ENCODE measurements around the gene GABARAPL1.

The GABARAPL1 gene

DNA sequence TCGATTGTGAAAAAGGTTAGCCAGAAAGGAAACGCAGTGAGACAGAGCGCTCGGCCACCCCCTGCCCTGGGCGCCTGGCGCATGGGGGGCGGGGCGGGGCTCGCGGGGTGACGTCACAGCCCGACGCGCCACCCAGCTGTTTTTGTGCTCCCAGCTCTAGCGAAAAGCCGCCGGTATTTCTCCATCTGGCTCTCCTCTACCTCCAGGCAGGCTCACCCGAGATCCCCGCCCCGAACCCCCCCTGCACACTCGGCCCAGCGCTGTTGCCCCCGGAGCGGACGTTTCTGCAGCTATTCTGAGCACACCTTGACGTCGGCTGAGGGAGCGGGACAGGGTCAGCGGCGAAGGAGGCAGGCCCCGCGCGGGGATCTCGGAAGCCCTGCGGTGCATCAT is at the start of gene GABARAPL1:
Gene GABARAPL1, plus strand, starts transcription at position 139 of the 393 bp plus-strand sequence. Its CDS starts 253 bp downstream, at position 392.
- peaks cover 15% of the 10 kb centered on the region for H3K27me3 ChIP-seq (ENCODE audit: control insufficient read depth, insufficient read depth, low read length)
- H3K4me1 ChIP-seq (ENCODE audit: control insufficient read depth, low read depth, low read length): peaks cover 20% of the 10 kb centered on the region
- peak within 1 kb of the TSS; percentile 84 for H3K9ac ChIP-seq (ENCODE audit: low read length)
- H3K27ac ChIP-seq (ENCODE audit: low read length): peak within 1 kb of the TSS; percentile 91
- peak within 1 kb of the TSS; percentile 95 for H3K4me3 ChIP-seq (ENCODE audit: low read length)
- H3K9me3 ChIP-seq (ENCODE audit: control insufficient read depth, low read depth, low read length): no peaks in the 10 kb centered on the region
- no peaks in the 10 kb centered on the region for H3K36me3 ChIP-seq (ENCODE audit: control insufficient read depth, low read depth, low read length)

DNA sequence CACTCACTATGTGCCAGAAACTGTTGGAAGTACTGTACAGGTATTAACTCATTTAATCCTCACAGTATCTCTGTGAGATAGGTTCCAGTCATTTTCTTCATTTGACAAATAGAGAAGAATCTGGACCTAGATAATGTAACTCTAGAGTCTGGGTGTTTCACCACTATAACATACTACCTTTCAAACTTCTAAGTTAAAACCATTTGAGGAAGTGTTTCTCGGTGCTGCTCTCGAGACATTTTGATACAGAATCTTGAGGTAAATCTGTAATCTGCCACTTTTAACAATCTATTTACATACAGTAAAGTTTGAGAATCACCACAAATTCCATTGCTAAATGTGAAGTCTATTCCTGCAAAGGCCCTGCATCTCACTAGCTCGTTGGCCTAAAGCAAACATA is 49.6 kb upstream of the GABARAPL1 start:
- Histone ChIP-seq H3K36me3 (ENCODE audit: control insufficient read depth, low read depth, low read length) (no peaks in the 10 kb centered on the region), H3K27me3 (ENCODE audit: control insufficient read depth, insufficient read depth, low read length) (no peaks in the 10 kb centered on the region), H3K4me1 (ENCODE audit: control insufficient read depth, low read depth, low read length) (no peaks in the 10 kb centered on the region), H3K9me3 (ENCODE audit: control insufficient read depth, low read depth, low read length) (no peaks in the 10 kb centered on the region), H3K9ac (ENCODE audit: low read length) (no peak overlapping the region), H3K4me3 (ENCODE audit: low read length) (no peak overlapping the region), H3K27ac (ENCODE audit: low read length) (no peak overlapping the region)

DNA sequence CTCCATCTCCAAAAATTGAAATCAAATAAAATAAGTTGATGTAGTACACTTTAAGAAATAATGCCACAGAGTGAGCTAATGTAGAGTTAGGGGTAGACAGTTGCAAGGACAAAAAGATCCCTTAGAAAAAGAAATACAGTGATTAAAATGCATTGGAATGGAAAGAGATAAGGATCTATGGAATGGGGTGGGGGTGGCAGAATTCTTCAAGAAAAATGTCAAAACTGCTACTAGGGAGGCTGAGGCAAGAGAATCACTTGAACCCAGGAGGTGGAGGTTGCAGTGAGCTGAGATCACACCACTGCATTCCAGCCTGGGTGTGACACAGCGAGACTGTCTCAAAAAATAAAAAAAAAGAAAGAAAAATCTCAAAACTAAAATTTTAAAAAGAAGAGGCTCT is 47.3 kb upstream of the GABARAPL1 start:
- H3K4me3 ChIP-seq (ENCODE audit: low read length): no peak overlapping the region
- no peaks in the 10 kb centered on the region for H3K36me3 ChIP-seq (ENCODE audit: control insufficient read depth, low read depth, low read length)
- no peak overlapping the region for H3K27ac ChIP-seq (ENCODE audit: low read length)
- no peaks in the 10 kb centered on the region for H3K4me1 ChIP-seq (ENCODE audit: control insufficient read depth, low read depth, low read length)
- H3K9ac ChIP-seq (ENCODE audit: low read length): no peak overlapping the region
- H3K27me3 ChIP-seq (ENCODE audit: control insufficient read depth, insufficient read depth, low read length): no peaks in the 10 kb centered on the region
- H3K9me3 ChIP-seq (ENCODE audit: control insufficient read depth, low read depth, low read length): no peaks in the 10 kb centered on the region

DNA sequence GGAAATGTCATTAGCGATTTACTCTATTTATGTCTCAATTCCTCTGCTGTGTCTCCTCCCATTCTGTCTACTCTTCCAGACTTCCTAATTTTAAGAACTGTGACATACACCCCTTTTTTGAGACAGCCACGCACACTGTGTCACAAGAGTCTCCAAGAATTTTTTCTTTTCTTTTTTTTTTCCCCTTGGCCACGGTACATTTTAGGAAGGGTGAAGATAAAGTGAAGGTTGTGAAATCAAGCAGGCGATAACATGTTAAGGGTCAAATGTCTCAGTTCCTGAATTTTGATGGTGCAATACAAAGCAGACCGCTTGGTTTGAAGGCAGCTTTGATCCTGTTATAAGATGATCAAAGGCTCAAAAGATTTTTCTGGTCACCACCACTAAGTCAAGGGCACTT is 45.1 kb upstream of the GABARAPL1 start:
- Histone ChIP-seq H3K9me3 (ENCODE audit: control insufficient read depth, low read depth, low read length) (no peaks in the 10 kb centered on the region), H3K4me1 (ENCODE audit: control insufficient read depth, low read depth, low read length) (no peaks in the 10 kb centered on the region), H3K27ac (ENCODE audit: low read length) (no peak overlapping the region)

DNA sequence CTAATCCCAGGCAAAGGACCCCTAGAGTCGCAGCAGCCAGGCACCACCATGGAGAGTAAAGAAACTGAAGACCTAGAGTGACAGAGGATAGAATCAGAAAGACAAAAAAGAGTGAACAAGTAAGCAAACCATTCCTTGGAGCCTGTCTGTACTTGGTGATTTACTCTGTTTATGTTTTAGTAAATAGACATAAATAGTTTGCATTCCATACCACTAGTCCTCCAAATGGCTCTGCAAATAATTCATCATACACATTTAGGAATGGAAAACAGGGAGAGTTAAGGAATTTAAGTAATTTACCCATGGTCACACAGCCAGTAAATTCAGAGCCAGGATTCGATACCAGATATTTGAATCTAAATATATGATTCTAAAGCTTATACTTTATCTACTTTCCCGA is 43.6 kb upstream of the GABARAPL1 start:
- H3K27ac ChIP-seq (ENCODE audit: low read length): no peak overlapping the region
- H3K9me3 ChIP-seq (ENCODE audit: control insufficient read depth, low read depth, low read length): no peaks in the 10 kb centered on the region
- no peak overlapping the region for H3K4me3 ChIP-seq (ENCODE audit: low read length)
- H3K27me3 ChIP-seq (ENCODE audit: control insufficient read depth, insufficient read depth, low read length): no peaks in the 10 kb centered on the region
- H3K4me1 ChIP-seq (ENCODE audit: control insufficient read depth, low read depth, low read length): no peaks in the 10 kb centered on the region
- H3K9ac ChIP-seq (ENCODE audit: low read length): no peak overlapping the region
- H3K36me3 ChIP-seq (ENCODE audit: control insufficient read depth, low read depth, low read length): no peaks in the 10 kb centered on the region

More for the DNA sequence above, 45.1 kb upstream of the GABARAPL1 start:
- H3K9ac ChIP-seq (ENCODE audit: low read length): no peak overlapping the region
- H3K4me3 ChIP-seq (ENCODE audit: low read length): no peak overlapping the region
- H3K36me3 ChIP-seq (ENCODE audit: control insufficient read depth, low read depth, low read length): no peaks in the 10 kb centered on the region
- no peaks in the 10 kb centered on the region for H3K27me3 ChIP-seq (ENCODE audit: control insufficient read depth, insufficient read depth, low read length)

DNA sequence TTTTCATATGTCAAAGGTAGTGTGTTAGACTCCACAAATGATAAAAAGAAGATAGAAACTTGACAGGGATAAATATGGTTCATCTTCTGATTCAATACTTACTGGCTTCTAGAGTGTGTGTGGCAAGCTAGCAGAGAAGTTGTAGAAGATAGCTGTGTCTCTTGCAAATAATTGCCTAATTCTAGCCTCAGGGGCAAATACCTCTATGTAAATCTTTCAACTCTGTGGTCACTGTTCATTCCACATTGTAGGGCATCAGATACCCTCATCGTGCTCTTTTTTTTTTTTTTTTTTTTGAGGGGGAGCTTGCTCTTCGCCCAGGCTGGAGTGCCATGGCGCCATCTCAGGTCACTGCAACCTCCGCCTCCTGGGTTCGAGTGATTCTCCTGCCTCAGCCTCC is 42.5 kb upstream of the GABARAPL1 start:
- Histone ChIP-seq H3K9me3 (ENCODE audit: control insufficient read depth, low read depth, low read length) (no peaks in the 10 kb centered on the region), H3K27ac (ENCODE audit: low read length) (no peak overlapping the region), H3K9ac (ENCODE audit: low read length) (no peak overlapping the region), H3K4me1 (ENCODE audit: control insufficient read depth, low read depth, low read length) (no peaks in the 10 kb centered on the region), H3K27me3 (ENCODE audit: control insufficient read depth, insufficient read depth, low read length) (no peaks in the 10 kb centered on the region), H3K4me3 (ENCODE audit: low read length) (no peak overlapping the region), H3K36me3 (ENCODE audit: control insufficient read depth, low read depth, low read length) (no peaks in the 10 kb centered on the region)

DNA sequence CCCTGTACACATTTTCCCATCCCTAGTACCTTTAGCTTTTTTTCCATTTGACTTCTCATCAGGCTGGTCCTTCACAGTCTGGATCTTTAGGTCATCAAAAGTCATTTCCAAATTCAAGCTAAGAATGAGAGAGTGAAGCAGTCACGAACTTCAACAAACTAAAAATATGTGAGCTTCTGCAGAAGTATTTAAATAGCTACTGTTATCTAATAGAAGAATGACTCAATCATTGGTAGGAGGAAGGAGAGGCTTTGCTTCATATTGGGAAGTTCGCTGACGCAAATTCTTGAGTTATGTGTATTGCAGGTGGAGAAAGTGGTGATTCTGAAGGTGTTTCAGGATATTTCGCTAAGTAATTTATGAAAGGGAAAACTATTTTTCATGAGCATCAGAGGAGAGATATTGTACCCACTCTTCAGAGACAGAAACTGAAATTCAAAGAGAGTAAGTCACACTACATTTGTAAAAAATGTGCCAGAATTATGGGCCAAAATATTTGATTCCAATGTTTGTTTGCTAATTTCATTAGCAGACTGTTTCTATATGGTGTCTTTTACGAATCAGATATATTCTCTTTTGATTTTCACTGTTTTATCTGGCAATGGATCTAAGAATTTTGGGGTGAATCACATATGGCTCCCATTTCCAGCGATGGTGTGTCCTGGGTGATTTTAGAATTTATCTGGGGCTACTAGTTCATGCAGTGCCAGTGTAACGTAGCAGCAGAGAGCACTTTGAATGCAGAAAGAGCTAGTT is 40.5 kb upstream of the GABARAPL1 start, which contains the start of gene OLR1:
Gene OLR1, minus strand, starts transcription at position 160 of the 756 bp plus-strand sequence. Its CDS starts 55 bp downstream, at position 105.
- H3K27ac ChIP-seq (ENCODE audit: low read length): no peak within 1 kb of the TSS
- no peaks in the 10 kb centered on the region for H3K4me1 ChIP-seq (ENCODE audit: control insufficient read depth, low read depth, low read length)
- no peaks in the 10 kb centered on the region for H3K9me3 ChIP-seq (ENCODE audit: control insufficient read depth, low read depth, low read length)
- H3K4me3 ChIP-seq (ENCODE audit: low read length): no peak within 1 kb of the TSS
- H3K9ac ChIP-seq (ENCODE audit: low read length): no peak within 1 kb of the TSS
- H3K36me3 ChIP-seq (ENCODE audit: control insufficient read depth, low read depth, low read length): no peaks in the 10 kb centered on the region
- no peaks in the 10 kb centered on the region for H3K27me3 ChIP-seq (ENCODE audit: control insufficient read depth, insufficient read depth, low read length)

DNA sequence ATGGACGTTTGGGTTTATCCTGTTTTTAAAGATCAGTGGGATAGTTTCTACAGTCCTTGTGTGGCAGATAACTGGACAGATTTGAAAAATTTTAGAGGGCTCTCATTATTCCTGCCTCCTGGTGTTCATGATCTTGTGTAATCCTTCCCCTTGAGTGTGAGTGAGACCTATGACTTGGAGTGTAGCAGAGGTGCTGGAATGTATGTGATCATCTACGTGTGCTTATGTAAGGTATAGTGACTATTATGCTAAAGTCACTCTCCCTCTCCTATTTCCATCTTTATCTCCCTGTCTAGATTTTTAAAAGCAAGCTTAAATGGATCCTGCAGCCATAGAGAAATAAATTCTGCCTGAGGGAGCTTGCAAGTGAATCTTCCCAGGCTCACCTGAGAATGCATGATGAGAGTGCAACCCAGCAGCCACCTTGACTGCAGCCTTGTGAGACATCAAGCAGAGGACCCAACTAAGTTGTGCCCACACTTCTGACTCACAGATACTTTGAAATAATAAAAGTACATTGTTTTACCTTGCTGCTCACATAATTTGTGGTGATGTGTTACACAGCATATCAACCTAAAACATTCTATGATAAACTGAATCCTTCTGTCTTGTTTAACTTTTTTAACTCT is 37.6 kb upstream of the GABARAPL1 start:
- Histone ChIP-seq H3K9me3 (ENCODE audit: control insufficient read depth, low read depth, low read length) (no peaks in the 10 kb centered on the region), H3K9ac (ENCODE audit: low read length) (no peak overlapping the region), H3K4me1 (ENCODE audit: control insufficient read depth, low read depth, low read length) (no peaks in the 10 kb centered on the region), H3K4me3 (ENCODE audit: low read length) (no peak overlapping the region), H3K36me3 (ENCODE audit: control insufficient read depth, low read depth, low read length) (no peaks in the 10 kb centered on the region), H3K27me3 (ENCODE audit: control insufficient read depth, insufficient read depth, low read length) (no peaks in the 10 kb centered on the region), H3K27ac (ENCODE audit: low read length) (no peak overlapping the region)

DNA sequence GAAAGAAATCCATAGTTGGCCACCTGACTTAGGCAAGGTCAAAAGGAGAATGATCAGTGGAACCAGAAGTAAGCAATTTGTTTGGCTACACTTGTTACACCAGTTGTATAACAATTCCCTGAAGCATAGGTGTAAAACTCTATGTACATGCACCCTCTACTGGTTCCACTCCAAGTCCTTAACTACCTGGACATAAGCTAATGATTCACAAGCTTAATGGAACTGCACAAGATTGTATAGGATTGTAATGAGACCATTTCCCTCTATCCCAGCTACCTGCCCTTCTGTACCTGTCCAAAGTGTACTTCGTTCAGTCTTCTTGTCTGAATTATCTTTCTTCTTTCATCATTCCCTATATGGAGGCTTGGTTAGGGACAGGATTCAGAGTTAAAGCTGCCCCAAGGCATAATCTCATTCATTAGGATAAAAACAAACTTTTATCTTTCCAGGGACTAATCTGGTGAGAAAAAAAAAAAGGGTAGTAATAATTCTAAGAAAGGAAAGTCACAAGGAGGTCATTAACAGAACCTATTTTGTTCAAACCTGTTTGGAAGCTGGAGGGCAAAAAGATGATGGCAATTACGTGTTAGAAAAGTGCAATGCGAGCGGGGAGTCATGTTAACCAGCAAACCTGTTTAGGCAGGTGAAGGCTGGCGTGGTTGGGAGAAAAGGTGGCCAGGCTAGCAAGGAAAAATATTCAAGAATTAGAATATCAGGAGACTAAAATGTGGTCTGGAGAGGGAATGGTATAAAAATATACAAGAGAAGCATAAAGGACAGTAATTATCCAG is 36.6 kb upstream of the GABARAPL1 start:
- no peak overlapping the region for H3K9ac ChIP-seq (ENCODE audit: low read length)
- no peak overlapping the region for H3K27ac ChIP-seq (ENCODE audit: low read length)
- no peaks in the 10 kb centered on the region for H3K36me3 ChIP-seq (ENCODE audit: control insufficient read depth, low read depth, low read length)
- H3K4me1 ChIP-seq (ENCODE audit: control insufficient read depth, low read depth, low read length): no peaks in the 10 kb centered on the region
- H3K27me3 ChIP-seq (ENCODE audit: control insufficient read depth, insufficient read depth, low read length): no peaks in the 10 kb centered on the region
- H3K4me3 ChIP-seq (ENCODE audit: low read length): no peak overlapping the region
- H3K9me3 ChIP-seq (ENCODE audit: control insufficient read depth, low read depth, low read length): no peaks in the 10 kb centered on the region

DNA sequence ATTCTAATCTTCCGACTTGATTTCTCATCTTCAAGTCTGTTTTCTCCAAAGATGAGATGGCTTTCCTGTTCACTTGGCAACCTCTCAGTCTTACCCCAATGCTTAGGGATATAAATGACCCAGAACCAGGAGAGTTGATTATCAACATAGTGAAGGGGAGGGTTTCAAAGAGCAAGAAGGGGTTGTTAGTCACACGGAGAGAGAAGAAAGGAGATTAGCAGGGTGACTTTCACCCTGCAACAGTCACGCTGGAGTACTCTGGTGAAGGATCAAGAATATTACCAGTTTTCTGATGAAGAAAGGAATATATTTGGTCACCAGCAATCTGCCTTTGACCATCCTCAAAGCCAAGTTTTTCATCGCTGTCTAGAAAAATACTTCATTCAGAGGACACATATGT is 33.9 kb upstream of the GABARAPL1 start, which contains the start of gene TMEM52B:
Gene TMEM52B, plus strand, starts transcription at position 212 of the 400 bp plus-strand sequence. CDS start 543 bp downstream, outside the sequence.
- H3K4me3 ChIP-seq (ENCODE audit: low read length): no peak within 1 kb of the TSS
- no peaks in the 10 kb centered on the region for H3K27me3 ChIP-seq (ENCODE audit: control insufficient read depth, insufficient read depth, low read length)
- H3K36me3 ChIP-seq (ENCODE audit: control insufficient read depth, low read depth, low read length): no peaks in the 10 kb centered on the region

DNA sequence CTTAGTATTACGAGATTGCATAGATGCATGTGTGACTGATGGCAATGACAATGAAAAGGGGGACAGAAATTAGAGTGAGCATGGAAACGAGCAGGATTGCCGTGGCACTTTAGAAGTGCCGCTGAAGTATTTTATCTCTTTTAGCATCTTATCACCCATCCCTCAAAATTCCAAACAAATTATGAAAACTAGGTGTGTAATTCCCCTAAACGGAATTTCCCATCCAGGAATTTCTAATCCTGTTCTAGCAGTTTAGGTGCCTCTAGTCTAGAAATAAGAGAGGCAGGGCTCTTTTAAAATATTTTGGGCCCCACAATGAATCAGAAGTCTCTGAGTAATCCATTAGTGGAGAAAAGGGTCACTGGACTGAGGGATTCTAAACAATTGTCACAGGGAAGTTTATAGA is 32.9 kb upstream of the GABARAPL1 start:
- Histone ChIP-seq H3K27ac (ENCODE audit: low read length) (no peak overlapping the region), H3K4me1 (ENCODE audit: control insufficient read depth, low read depth, low read length) (no peaks in the 10 kb centered on the region), H3K4me3 (ENCODE audit: low read length) (no peak overlapping the region), H3K9ac (ENCODE audit: low read length) (no peak overlapping the region), H3K27me3 (ENCODE audit: control insufficient read depth, insufficient read depth, low read length) (no peaks in the 10 kb centered on the region), H3K36me3 (ENCODE audit: control insufficient read depth, low read depth, low read length) (no peaks in the 10 kb centered on the region), H3K9me3 (ENCODE audit: control insufficient read depth, low read depth, low read length) (no peaks in the 10 kb centered on the region)

More for the DNA sequence above, 33.9 kb upstream of the GABARAPL1 start, which contains the start of gene TMEM52B:
- H3K4me1 ChIP-seq (ENCODE audit: control insufficient read depth, low read depth, low read length): no peaks in the 10 kb centered on the region
- no peak within 1 kb of the TSS for H3K27ac ChIP-seq (ENCODE audit: low read length)
- H3K9me3 ChIP-seq (ENCODE audit: control insufficient read depth, low read depth, low read length): no peaks in the 10 kb centered on the region
- H3K9ac ChIP-seq (ENCODE audit: low read length): no peak within 1 kb of the TSS
